Breast epithelium (tissue), 4 donors: ENCODE data around the gene UGT1A10. TPM values are rescaled to one million over a fixed set of nuclear protein-coding genes. Genes with fewer than 3 reads are reported as not detected.

Experiments
- DNase-seq, 2 donors: peaks; one replicate each; pipeline ENCODE4 v3.0.0-alpha.2; 2019; ENCODE audit warnings: low spot score in 2 of 2
- H3K27ac ChIP-seq, 2 donors: fragments of 200-600 bp; sonication (generic) in 1 of 2; one replicate each; pipeline ENCODE4 v1.5.1; 2016 to 2019; ENCODE audit warnings: mild to moderate bottlenecking in 1 of 2
- H3K27me3 ChIP-seq, 2 donors: fragments of 200-600 bp; sonication (generic) in 1 of 2; one replicate each; pipeline versions ENCODE4 v1.5.1 to v1.6.0; 2017 to 2019; ENCODE audit warnings: control low read depth in 1 of 2, mild to moderate bottlenecking in 1 of 2
- H3K36me3 ChIP-seq: fragments of 200-600 bp; one replicate; pipeline ENCODE4 v1.5.1; 2019
- H3K4me1 ChIP-seq, 2 donors: fragments of 200-600 bp; sonication (generic); one replicate each; pipeline ENCODE4 v1.5.1; 2016 to 2019; ENCODE audit warnings: control low read depth in 1 of 2
- H3K4me3 ChIP-seq, 3 donors: fragments of 200-600 bp; sonication (generic); 1 replicate in 2 of 3; 2 replicates in 1 of 3; pipeline ENCODE4 v1.5.1; 2016 to 2019; ENCODE audit warnings: mild to moderate bottlenecking in 3 of 3, moderate library complexity in 2 of 3
- H3K9me3 ChIP-seq, 2 donors: fragments of 200-600 bp; sonication (generic) in 1 of 2; one replicate each; pipeline ENCODE4 v1.5.1; 2016 to 2019; ENCODE audit warnings: control low read depth in 1 of 2
- CTCF ChIP-seq, 3 donors: fragments of 450-650 bp; IDR thresholded peaks; one replicate each; pipeline ENCODE4 v1.5.1; 2016 to 2017; ENCODE audit warnings: antibody characterized with exemption in 3 of 3, mild to moderate bottlenecking in 3 of 3, moderate library complexity in 3 of 3
- POLR2A ChIP-seq: fragments of 450-650 bp; IDR thresholded peaks from one replicate; pipeline ENCODE4 v1.6.1; 2016; ENCODE audit warnings: antibody characterized with exemption, mild to moderate bottlenecking, moderate library complexity
- POLR2AphosphoS5 ChIP-seq, 3 donors: sonication (generic); formaldehyde crosslinking; IDR thresholded peaks; one replicate each; pipeline ENCODE4 v1.6.1; 2017; ENCODE audit warnings: antibody characterized with exemption in 3 of 3
- intact Hi-C: fragments of 100-400 bp; cut with DNase I; formaldehyde crosslinking; loops from one replicate; pipeline ENCODE4 v1.15.1; 2023; ENCODE audit warnings: low total_unique reads
- total RNA-seq, 3 donors: library from RNA; depleted of rRNA; stranded (reverse); fragments of >200 nt; gene quantifications; one replicate each; pipeline ENCODE4 v1.1.0, GENCODE V29; 2016

The UGT1A10 gene
- total RNA-seq, 3 donors from 2014 or later = not detected

GRCh38 chr2:233708942-233709341 is 72.7 kb downstream of the UGT1A10 start:
- no peak for DNase-seq

GRCh38 chr2:233711312-233712008 is 75.2 kb downstream of the UGT1A10 start:
- Histone ChIP-seq H3K27me3 (no peaks in the 10 kb centered on the region), H3K9me3 (no peaks in the 10 kb centered on the region), H3K4me3 (no peak overlapping the region), H3K4me1 (no peaks in the 10 kb centered on the region), H3K27ac (no peak overlapping the region), H3K36me3 (no peaks in the 10 kb centered on the region)
- intact Hi-C loops = loop anchor here (10.0 kb wide), 1 partner anchor 267 kb away; no protein-coding TSS in a partner anchor
- DNase-seq = peak; percentile 24 to 84
- TF ChIP-seq CTCF (IDR thresholded peaks at IDR 0.05) (peak; percentile 62 to 69 (median 63)), POLR2AphosphoS5 (IDR thresholded peaks at IDR 0.05) (no peak)

More at GRCh38 chr2:233708942-233709341, 72.7 kb downstream of the UGT1A10 start:
- no peaks in the 10 kb centered on the region for H3K9me3 ChIP-seq
- no peak for TF ChIP-seq POLR2A
- no peak for TF ChIP-seq CTCF (IDR thresholded peaks at IDR 0.05)
- no peak for TF ChIP-seq POLR2AphosphoS5 (IDR thresholded peaks at IDR 0.05)
- no peaks in the 10 kb centered on the region for H3K36me3 ChIP-seq
- H3K27ac ChIP-seq = no peak overlapping the region
- intact Hi-C loops = no loop called here
- H3K4me1 ChIP-seq = no peaks in the 10 kb centered on the region
- H3K4me3 ChIP-seq = no peak overlapping the region
- H3K27me3 ChIP-seq = no peaks in the 10 kb centered on the region

- Histone ChIP-seq H3K36me3 (no peaks in the 10 kb centered on the region), H3K4me3 (no peak within 1 kb of the TSS), H3K4me1 (no peaks in the 10 kb centered on the region), H3K27ac (no peak within 1 kb of the TSS), H3K27me3 (no peaks in the 10 kb centered on the region), H3K9me3 (no peaks in the 10 kb centered on the region)
- intact Hi-C loops = loop anchor here (10.0 kb wide), 1 partner anchor 268 kb away; no protein-coding TSS in a partner anchor
- TF ChIP-seq POLR2AphosphoS5 (IDR thresholded peaks at IDR 0.05) (no peak), POLR2A (no peak), CTCF (IDR thresholded peaks at IDR 0.05) (no peak)
- DNase-seq = no peak
Observed at GRCh38 chr2:233712611-233713261, 76.5 kb downstream of the UGT1A10 start, which contains the start of gene UGT1A5. TSS of gene UGT1A5 (plus strand) at chr2:233712907. CDS start at chr2:233712992, 85 bp downstream.

GRCh38 chr2:233713262-233713615 is 77.0 kb downstream of the UGT1A10 start:
- no peak overlapping the region for H3K27ac ChIP-seq
- H3K27me3 ChIP-seq = no peaks in the 10 kb centered on the region
- TF ChIP-seq POLR2A (no peak), CTCF (IDR thresholded peaks at IDR 0.05) (no peak), POLR2AphosphoS5 (IDR thresholded peaks at IDR 0.05) (no peak)
- no peak for DNase-seq
- no peaks in the 10 kb centered on the region for H3K4me1 ChIP-seq
- H3K4me3 ChIP-seq = no peak overlapping the region
- H3K9me3 ChIP-seq = no peaks in the 10 kb centered on the region
- H3K36me3 ChIP-seq = no peaks in the 10 kb centered on the region
- intact Hi-C loops = loop anchor here (10.0 kb wide), 1 partner anchor 268 kb away; no protein-coding TSS in a partner anchor

GRCh38 chr2:233714121-233714520 is 77.9 kb downstream of the UGT1A10 start:
- Histone ChIP-seq H3K9me3 (no peaks in the 10 kb centered on the region), H3K36me3 (no peaks in the 10 kb centered on the region), H3K4me1 (no peaks in the 10 kb centered on the region), H3K4me3 (no peak overlapping the region), H3K27me3 (no peaks in the 10 kb centered on the region), H3K27ac (no peak overlapping the region)
- no peak for DNase-seq
- intact Hi-C loops = loop anchor here (10.0 kb wide), 1 partner anchor 269 kb away; no protein-coding TSS in a partner anchor
- TF ChIP-seq POLR2AphosphoS5 (IDR thresholded peaks at IDR 0.05) = no peak
- no peak for TF ChIP-seq CTCF (IDR thresholded peaks at IDR 0.05)
- no peak for TF ChIP-seq POLR2A
